ENCODE results near the gene FGD6. TPM values are rescaled to one million over a fixed set of nuclear protein-coding genes. Genes with fewer than 3 reads are reported as not detected.

Gene FGD6
- total RNA-seq, 3 donors from 2014 or later, result 5.6 to 28.0 (median 13.1) TPM

GRCh38 chr12:95117178-95117599, 100.1 kb downstream of the FGD6 start:
- DNase-seq (ENCODE audit: low spot score in 2 of 2), result peak in 1 of 2 donors; percentile 52
- Histone ChIP-seq H3K4me1 (no peaks in the 10 kb centered on the region), H3K27ac (no peak overlapping the region)

GRCh38 chr12:95116773-95117172, 100.5 kb downstream of the FGD6 start:
- no peak overlapping the region for H3K4me3 ChIP-seq
- no peak for DNase-seq (ENCODE audit: low spot score in 2 of 2)
- intact Hi-C loops (cut with DNase I; ENCODE audit: low total_unique reads), result loop anchor here (10.0 kb wide), 3 partner anchors 208 to 728 kb away; no protein-coding TSS in a partner anchor

More at GRCh38 chr12:95117178-95117599, 100.1 kb downstream of the FGD6 start:
- Histone ChIP-seq H3K4me3 (no peak overlapping the region), H3K9me3 (no peaks in the 10 kb centered on the region), H3K27me3 (no peaks in the 10 kb centered on the region), H3K36me3 (no peaks in the 10 kb centered on the region)
- TF ChIP-seq CTCF (IDR thresholded peaks at IDR 0.05) (peak; percentile 81 to 92 (median 85)), POLR2A (IDR thresholded peaks at IDR 0.05) (no peak), POLR2AphosphoS5 (IDR thresholded peaks at IDR 0.05) (no peak)
- intact Hi-C loops (cut with DNase I; ENCODE audit: low total_unique reads), result loop anchor here (10.0 kb wide), 3 partner anchors 208 to 728 kb away; no protein-coding TSS in a partner anchor

GRCh38 chr12:95116341-95116740, 100.9 kb downstream of the FGD6 start:
- no peak for DNase-seq (ENCODE audit: low spot score in 2 of 2)
- Histone ChIP-seq H3K36me3 (no peaks in the 10 kb centered on the region), H3K4me1 (no peaks in the 10 kb centered on the region), H3K27me3 (no peaks in the 10 kb centered on the region), H3K9me3 (no peaks in the 10 kb centered on the region), H3K27ac (no peak overlapping the region), H3K4me3 (no peak overlapping the region)
- intact Hi-C loops (cut with DNase I; ENCODE audit: low total_unique reads), result loop anchor here (10.0 kb wide), 3 partner anchors 208 to 728 kb away; no protein-coding TSS in a partner anchor
- TF ChIP-seq CTCF (IDR thresholded peaks at IDR 0.05), result no peak
- TF ChIP-seq POLR2AphosphoS5 (IDR thresholded peaks at IDR 0.05), result no peak
- TF ChIP-seq POLR2A (IDR thresholded peaks at IDR 0.05), result no peak

More at GRCh38 chr12:95116773-95117172, 100.5 kb downstream of the FGD6 start:
- Histone ChIP-seq H3K4me1 (no peaks in the 10 kb centered on the region), H3K9me3 (no peaks in the 10 kb centered on the region), H3K27me3 (no peaks in the 10 kb centered on the region), H3K27ac (no peak overlapping the region), H3K36me3 (no peaks in the 10 kb centered on the region)
- TF ChIP-seq POLR2A (IDR thresholded peaks at IDR 0.05) (no peak), POLR2AphosphoS5 (IDR thresholded peaks at IDR 0.05) (no peak), CTCF (IDR thresholded peaks at IDR 0.05) (no peak)

- Histone ChIP-seq H3K36me3 (no peaks in the 10 kb centered on the region), H3K9me3 (no peaks in the 10 kb centered on the region), H3K4me3 (no peak overlapping the region), H3K4me1 (no peaks in the 10 kb centered on the region), H3K27me3 (no peaks in the 10 kb centered on the region), H3K27ac (no peak overlapping the region)
- no peak for DNase-seq (ENCODE audit: low spot score in 2 of 2)
- intact Hi-C loops (cut with DNase I; ENCODE audit: low total_unique reads), result loop anchor here (10.0 kb wide), 3 partner anchors 209 to 729 kb away; no protein-coding TSS in a partner anchor
- TF ChIP-seq POLR2AphosphoS5 (IDR thresholded peaks at IDR 0.05) (no peak), POLR2A (IDR thresholded peaks at IDR 0.05) (no peak), CTCF (IDR thresholded peaks at IDR 0.05) (no peak)
These were observed 101.6 kb downstream of the FGD6 start for GRCh38 chr12:95115641-95116040.

- TF ChIP-seq CTCF (IDR thresholded peaks at IDR 0.05) (no peak), POLR2AphosphoS5 (IDR thresholded peaks at IDR 0.05) (no peak), POLR2A (IDR thresholded peaks at IDR 0.05) (no peak)
- Histone ChIP-seq H3K36me3 (no peaks in the 10 kb centered on the region), H3K4me3 (no peak overlapping the region), H3K27ac (no peak overlapping the region), H3K27me3 (no peaks in the 10 kb centered on the region), H3K4me1 (no peaks in the 10 kb centered on the region), H3K9me3 (no peaks in the 10 kb centered on the region)
- intact Hi-C loops (cut with DNase I; ENCODE audit: low total_unique reads), result loop anchor here (10.0 kb wide), 3 partner anchors 210 to 730 kb away; no protein-coding TSS in a partner anchor
- DNase-seq (ENCODE audit: low spot score in 2 of 2), result no peak
These were observed 102.4 kb downstream of the FGD6 start for GRCh38 chr12:95114766-95115405.

Data from breast epithelium (tissue), 4 donors.